Activated T-cell treated with anti-CD3 and anti-CD28 coated beads, Interleukin-2, amount 50 U/mL, for 48 hours (primary cell): ENCODE measurements around the gene TMPRSS6.

Experiments
- DNase-seq, 2 experiments: peaks; one replicate each; pipeline ENCODE4 v3.0.0-alpha.2; 2020

TMPRSS6 gene

GRCh38 chr22:37139762-37140161 lies 30.2 kb upstream of the TMPRSS6 start:
- peak in 1 of 2 experiments; percentile 54 for DNase-seq

GRCh38 chr22:37138849-37139561 lies 29.5 kb upstream of the TMPRSS6 start:
- peak in 1 of 2 experiments; percentile 53 for DNase-seq

GRCh38 chr22:37137903-37138665 lies 28.6 kb upstream of the TMPRSS6 start:
- DNase-seq, result peak; percentile 72 to 74

DNA sequence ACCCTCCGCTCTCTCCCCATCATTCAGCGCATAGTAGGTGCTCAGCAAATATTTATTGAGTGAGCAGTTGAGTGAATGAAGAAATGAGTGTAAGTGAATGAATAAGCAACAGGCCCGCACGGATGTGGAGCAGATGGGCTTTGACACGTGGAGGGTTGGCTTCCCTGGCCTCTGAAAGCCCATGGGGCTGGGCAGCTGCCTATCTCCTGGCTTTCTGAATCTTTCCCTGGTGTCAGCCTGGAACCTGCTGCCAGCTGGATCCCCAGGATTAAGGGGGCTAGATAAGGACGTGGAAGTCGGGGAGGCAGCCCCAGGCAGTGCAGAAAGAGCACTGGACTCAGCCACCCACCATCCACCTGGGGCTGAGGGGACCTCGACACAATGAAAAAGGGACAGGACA lies 27.6 kb upstream of the TMPRSS6 start:
- no peak for DNase-seq

DNA sequence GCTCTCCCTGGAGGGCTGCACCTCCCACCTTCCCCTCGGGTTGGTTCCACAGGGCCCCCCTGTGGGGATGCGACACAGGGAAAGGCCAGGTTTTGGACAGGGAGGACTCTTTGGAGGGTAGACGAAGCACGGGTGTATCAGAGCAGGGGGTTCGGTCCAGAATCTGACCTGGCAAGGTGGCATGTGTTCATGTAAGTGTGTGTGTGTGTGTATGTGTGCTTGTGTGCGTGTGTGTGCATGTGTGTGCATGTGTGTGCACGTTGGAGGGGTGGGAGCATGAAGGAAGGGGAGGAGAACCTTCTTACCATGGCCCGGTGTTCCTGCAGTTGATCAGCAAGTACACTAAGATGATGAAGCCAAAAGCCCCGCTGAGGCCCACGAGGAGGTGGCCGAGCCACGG lies 25.5 kb upstream of the TMPRSS6 start:
- no peak for DNase-seq

DNA sequence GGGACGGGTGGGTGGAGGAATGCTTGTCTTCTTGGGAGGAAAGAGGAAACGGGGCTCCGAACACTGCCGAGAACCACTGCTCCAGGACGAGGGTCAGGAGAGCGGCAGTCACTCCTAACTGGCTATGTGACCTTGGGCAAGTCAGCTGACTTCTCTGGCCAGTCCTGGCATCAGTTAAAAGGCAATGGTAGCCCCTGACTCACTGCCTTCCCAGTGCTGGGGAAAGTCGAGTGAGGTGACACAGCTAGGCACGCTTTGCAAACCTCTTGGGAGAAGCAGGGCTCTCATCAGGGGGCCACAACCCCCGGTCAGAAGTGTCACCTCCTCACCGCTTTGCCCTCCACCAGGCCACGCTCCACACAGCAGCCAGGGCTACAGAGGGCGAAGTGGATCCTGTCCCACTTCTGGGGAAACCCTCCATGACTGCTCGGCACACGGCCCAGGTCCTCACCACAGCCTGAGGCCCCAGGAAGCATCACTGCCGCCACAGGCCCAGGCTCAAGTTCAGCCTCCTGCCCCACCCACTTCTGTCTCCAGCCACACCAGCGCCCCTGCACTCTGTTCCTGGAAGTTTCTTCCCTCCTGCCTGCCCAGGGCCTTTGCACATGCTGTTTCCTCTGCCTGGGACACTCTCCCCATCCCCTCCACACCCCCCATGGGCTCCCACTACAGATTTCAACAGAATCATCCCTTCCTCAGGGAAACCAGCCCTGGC lies 23.9 kb upstream of the TMPRSS6 start:
- DNase-seq, result peak; percentile 30 to 32

GRCh38 chr22:37132773-37133172 lies 23.3 kb upstream of the TMPRSS6 start:
- DNase-seq, result no peak

DNA sequence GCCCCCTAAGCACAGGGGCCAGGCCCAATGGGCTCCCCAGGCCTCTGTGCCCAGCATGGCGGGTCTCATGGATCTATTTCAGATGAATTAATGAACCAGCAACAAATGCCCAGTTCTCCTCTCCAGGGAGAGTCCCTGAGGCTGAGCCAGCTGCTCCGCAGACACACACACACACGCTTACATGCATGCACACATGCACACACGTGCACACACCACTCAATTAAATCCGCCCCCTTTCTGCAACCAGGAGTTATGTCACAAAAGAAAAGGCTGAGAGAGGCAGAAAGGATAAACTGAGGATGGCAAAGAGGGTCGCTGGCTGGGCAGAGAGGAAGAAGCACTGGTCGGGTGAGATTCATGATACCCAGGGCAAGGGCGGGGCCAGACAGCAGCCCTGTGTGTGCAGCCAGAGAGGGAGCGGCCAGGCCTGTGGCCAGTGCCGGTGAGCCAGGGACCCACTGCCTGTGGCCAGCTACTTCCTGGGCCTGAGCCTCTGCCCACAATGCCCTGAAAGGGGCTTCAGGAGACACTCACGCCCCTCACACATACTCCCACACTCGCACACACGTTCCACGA lies 20.4 kb upstream of the TMPRSS6 start:
- DNase-seq, result no peak

GRCh38 chr22:37128555-37129281 lies 19.2 kb upstream of the TMPRSS6 start:
- no peak for DNase-seq

GRCh38 chr22:37127350-37127878 lies 17.9 kb upstream of the TMPRSS6 start:
- no peak for DNase-seq

GRCh38 chr22:37126882-37127281 lies 17.4 kb upstream of the TMPRSS6 start:
- DNase-seq, result peak in 1 of 2 experiments; percentile 61

- no peak for DNase-seq
Measured at GRCh38 chr22:37126383-37126782, 16.9 kb upstream of the TMPRSS6 start.

- DNase-seq, result no peak
Measured at GRCh38 chr22:37123649-37124048, 14.1 kb upstream of the TMPRSS6 start.

GRCh38 chr22:37122598-37123180 lies 13.2 kb upstream of the TMPRSS6 start:
- no peak for DNase-seq

GRCh38 chr22:37121887-37122591 lies 12.5 kb upstream of the TMPRSS6 start:
- DNase-seq, result peak; percentile 92 to 94

DNA sequence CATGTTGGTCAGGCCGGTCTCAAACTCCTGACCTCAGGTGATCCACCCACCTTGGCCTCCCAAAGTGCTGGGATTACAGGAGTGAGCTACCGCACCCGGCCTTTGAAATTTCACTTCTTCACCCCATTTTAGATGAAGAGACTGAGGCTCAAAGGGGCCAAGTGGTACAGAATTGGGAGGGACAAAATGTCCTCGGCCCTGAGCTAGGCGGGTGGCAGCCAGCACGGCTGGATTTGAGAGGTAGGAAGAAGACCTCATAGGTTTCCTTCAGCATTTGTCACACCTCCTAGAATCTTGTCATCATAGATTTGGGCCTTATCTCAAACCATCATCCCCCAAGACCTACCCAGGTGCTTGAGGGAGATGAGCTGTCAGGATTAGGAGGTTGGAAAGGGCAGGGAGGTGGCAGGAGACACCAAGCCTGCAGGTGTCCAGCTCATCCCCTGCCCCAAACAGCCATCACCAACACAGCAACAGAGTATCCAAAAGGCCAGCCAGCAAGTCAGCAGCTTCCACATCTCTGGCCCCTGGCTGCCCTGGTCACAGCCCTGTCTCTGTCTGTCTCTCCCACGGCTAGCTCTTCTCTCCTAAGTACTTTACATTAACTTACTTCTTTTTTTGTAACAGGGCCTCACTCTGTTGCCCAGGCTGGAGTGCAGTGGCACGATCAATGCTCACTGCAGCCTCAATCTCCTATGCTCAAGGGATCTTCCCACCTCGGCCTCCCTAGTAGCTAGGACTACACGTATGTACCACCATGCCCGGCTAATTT lies 11.2 kb upstream of the TMPRSS6 start:
- DNase-seq, result no peak

DNA sequence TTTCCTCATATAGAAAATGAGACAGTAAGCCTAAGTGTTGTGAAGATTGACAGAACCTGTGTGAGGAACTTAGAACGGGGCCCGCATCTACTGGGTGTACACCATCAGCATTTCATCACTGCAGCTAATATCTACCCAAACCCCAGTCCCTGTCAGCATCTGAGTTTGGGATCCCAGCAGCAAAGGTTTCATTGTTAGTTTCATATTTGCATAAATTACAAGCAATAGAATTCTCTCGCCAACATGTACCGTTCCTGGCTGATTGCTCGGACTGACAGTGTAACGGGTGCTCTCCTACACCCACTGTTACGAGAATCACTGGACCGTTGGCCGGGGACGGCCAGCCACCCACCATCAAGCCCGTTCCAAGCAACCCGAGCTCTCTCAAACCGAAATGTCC lies 10.4 kb upstream of the TMPRSS6 start:
- DNase-seq, result no peak

DNA sequence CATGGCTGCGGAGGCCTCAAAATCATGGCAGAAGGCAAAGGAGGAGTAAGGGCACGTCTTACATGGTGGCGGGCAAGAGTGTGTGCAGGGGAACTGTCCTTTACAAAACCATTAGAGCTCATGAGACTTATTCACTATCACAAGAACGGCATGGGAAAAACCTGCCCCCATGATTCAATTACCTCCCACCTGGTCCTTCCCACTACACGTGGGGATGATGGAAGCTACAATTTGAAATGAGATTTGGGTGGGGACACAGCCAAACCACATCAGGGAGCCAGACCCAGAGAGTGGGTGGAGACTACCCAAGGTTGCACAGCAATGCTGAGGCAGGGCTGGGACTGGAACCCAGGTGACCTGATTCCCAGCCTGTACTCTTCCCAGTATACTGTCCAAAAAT lies 8.6 kb upstream of the TMPRSS6 start:
- DNase-seq, result no peak

GRCh38 chr22:37117092-37117491 lies 7.6 kb upstream of the TMPRSS6 start:
- DNase-seq, result no peak

GRCh38 chr22:37115032-37115431 lies 5.5 kb upstream of the TMPRSS6 start:
- no peak for DNase-seq

- DNase-seq, result no peak
Measured at GRCh38 chr22:37113757-37114156, 4.2 kb upstream of the TMPRSS6 start.
